Transverse colon (tissue), 3 donors: ENCODE data around the gene RHOV.

ENCODE experiments used
- CTCF ChIP-seq, 5 experiments: fragments of 200-600 bp in 3 of 5; fragments of 450-650 bp in 2 of 5; sonication (generic) in 3 of 5; IDR thresholded peaks; 1 replicate in 2 of 5; 2 replicates in 3 of 5; pipeline ENCODE4 v1.5.1; 2016 to 2017; ENCODE audit warnings: antibody characterized with exemption in 5 of 5, inconsistent platforms in 3 of 5, mild to moderate bottlenecking in 2 of 5, moderate library complexity in 1 of 5
- POLR2A ChIP-seq: fragments of 450-650 bp; IDR thresholded peaks from one replicate; pipeline ENCODE4 v1.6.1; 2016; ENCODE audit warnings: antibody characterized with exemption, mild to moderate bottlenecking, moderate library complexity

GRCh38 chr15:40843261-40843884 is 30.7 kb downstream of the RHOV start:
- TF ChIP-seq POLR2A: no peak
- TF ChIP-seq CTCF (IDR thresholded peaks at IDR 0.05): no peak
